ENCODE results near the gene HDAC3. TPM values are rescaled to one million over a fixed set of nuclear protein-coding genes. Genes with fewer than 3 reads are reported as not detected.
A peak's percentile ranks its signal among the peaks of the same experiment; 100 is the strongest.

Gene HDAC3
- total RNA-seq, 1 donor from 2014 or later: 84.9 TPM

DNA sequence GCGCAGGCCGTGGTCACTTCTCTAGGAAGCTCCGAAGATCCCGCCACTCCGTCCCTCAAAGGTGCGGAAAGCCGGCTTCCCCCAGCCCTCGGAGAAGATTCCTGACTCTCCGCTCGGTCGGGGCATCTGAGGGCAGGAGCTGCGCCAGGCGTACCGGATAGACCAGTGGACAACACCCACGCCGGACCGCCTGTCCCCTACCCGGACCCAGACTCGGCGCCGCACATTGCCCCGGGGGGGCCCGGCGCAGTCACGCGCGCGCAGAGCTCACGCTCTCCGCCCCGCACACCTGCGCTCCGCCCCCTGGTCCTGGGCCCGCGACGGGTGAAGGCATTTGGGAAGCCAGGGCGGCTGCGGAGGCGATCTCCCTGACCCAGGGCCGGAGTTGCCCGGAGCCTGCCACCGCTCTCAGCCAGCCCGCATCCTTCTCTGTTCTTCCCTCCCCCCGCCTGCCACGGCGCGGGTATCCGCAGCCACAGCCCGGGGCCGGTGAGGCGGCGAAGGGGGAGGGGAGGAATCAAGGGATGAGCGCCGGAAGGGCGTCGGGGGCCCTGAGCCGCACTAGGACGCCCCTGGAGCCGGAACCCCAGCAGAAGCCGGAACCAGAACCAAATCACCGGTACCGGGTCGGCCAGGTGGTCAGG is 596 bp upstream of the HDAC3 start:
- peak; percentile 34 for DNase-seq (ENCODE audit: low spot score)
- TF ChIP-seq, protein P1, sequence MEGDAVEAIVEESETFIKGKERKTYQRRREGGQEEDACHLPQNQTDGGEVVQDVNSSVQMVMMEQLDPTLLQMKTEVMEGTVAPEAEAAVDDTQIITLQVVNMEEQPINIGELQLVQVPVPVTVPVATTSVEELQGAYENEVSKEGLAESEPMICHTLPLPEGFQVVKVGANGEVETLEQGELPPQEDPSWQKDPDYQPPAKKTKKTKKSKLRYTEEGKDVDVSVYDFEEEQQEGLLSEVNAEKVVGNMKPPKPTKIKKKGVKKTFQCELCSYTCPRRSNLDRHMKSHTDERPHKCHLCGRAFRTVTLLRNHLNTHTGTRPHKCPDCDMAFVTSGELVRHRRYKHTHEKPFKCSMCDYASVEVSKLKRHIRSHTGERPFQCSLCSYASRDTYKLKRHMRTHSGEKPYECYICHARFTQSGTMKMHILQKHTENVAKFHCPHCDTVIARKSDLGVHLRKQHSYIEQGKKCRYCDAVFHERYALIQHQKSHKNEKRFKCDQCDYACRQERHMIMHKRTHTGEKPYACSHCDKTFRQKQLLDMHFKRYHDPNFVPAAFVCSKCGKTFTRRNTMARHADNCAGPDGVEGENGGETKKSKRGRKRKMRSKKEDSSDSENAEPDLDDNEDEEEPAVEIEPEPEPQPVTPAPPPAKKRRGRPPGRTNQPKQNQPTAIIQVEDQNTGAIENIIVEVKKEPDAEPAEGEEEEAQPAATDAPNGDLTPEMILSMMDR (IDR thresholded peaks at IDR 0.05; ENCODE audit: unreplicated experiment): no peak
- Mint-ChIP-seq H3K27ac (ENCODE audit: unreplicated experiment) (peak overlapping the region; percentile 24), H3K4me3 (ENCODE audit: unreplicated experiment) (peak overlapping the region; percentile 86), H3K36me3 (ENCODE audit: low read depth, unreplicated experiment) (peaks cover 12% of the 10 kb centered on the region), H3K9me3 (ENCODE audit: unreplicated experiment) (no peaks in the 10 kb centered on the region), H3K27me3 (ENCODE audit: unreplicated experiment) (peaks cover 6% of the 10 kb centered on the region), H3K4me1 (ENCODE audit: unreplicated experiment) (peaks cover 52% of the 10 kb centered on the region)

DNA sequence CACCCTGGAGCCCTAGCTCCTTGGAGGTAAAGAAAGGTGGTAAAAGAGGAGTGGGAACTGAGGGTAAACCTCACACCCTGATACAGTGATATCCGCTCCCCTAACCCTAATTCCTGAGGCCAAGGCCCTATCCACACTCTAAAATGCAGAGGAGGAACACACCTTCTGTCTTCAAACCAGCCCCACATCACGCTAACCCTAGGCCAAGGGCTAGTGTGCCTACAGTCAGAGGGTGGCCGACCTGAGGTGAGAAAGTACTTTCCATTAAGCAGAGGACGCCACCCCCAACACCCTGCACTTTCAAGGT is 590 bp downstream of the HDAC3 start:
- Mint-ChIP-seq H3K27me3 (ENCODE audit: unreplicated experiment) (peaks cover 6% of the 10 kb centered on the region), H3K27ac (ENCODE audit: unreplicated experiment) (peak overlapping the region; percentile 86), H3K9me3 (ENCODE audit: unreplicated experiment) (no peaks in the 10 kb centered on the region), H3K36me3 (ENCODE audit: low read depth, unreplicated experiment) (peaks cover 6% of the 10 kb centered on the region), H3K4me3 (ENCODE audit: unreplicated experiment) (peak overlapping the region; percentile 95), H3K4me1 (ENCODE audit: unreplicated experiment) (peaks cover 42% of the 10 kb centered on the region)
- TF ChIP-seq, protein P1 (IDR thresholded peaks at IDR 0.05; ENCODE audit: unreplicated experiment): no peak
- DNase-seq (ENCODE audit: low spot score): no peak

DNA sequence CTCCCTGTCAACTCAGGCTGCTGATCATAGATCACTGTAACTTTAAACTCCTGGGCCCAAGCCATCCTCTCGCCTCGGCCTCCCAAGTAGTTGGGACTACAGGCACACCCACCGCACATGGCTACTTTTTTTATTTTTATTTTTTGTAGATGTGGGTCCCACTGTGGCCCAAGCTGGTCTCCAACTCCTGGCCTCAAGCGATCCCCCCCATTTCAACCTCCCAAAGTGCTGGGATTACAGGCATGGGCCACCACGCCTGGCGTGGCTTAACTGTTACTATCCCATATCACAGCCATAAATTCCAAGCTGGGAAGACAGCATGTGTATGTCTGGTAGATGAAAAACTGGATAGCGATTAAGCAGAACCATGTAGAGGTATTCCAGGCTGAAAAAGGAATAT is 1.0 kb downstream of the HDAC3 start:
- H3K27ac Mint-ChIP-seq (ENCODE audit: unreplicated experiment): peak overlapping the region; percentile 86
- H3K27me3 Mint-ChIP-seq (ENCODE audit: unreplicated experiment): peaks cover 6% of the 10 kb centered on the region
- no peak for DNase-seq (ENCODE audit: low spot score)
- H3K36me3 Mint-ChIP-seq (ENCODE audit: low read depth, unreplicated experiment): peaks cover 6% of the 10 kb centered on the region
- H3K9me3 Mint-ChIP-seq (ENCODE audit: unreplicated experiment): no peaks in the 10 kb centered on the region
- H3K4me3 Mint-ChIP-seq (ENCODE audit: unreplicated experiment): peak overlapping the region; percentile 95
- TF ChIP-seq, protein P1 (IDR thresholded peaks at IDR 0.05; ENCODE audit: unreplicated experiment): no peak
- H3K4me1 Mint-ChIP-seq (ENCODE audit: unreplicated experiment): peaks cover 37% of the 10 kb centered on the region

DNA sequence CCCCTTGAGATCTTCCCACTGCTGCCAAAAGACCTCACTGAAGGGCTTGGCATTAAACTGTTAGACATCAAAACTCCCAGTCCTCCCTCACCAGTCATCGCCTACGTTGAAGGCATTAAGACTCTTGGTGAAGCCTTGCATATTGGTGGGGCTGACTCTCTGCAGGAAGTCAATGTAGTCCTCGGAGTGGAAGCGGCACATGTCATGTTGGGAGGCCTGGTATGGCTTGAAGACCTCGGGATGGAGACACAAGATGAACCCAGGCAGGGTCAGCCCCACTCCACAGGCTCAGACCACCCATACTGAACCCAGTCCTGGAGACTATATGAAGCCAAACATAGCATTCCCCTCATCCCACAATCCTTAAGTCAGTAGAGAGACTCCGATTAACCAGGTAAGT is 1.9 kb downstream of the HDAC3 start:
- H3K36me3 Mint-ChIP-seq (ENCODE audit: low read depth, unreplicated experiment): peaks cover 11% of the 10 kb centered on the region

More for the DNA sequence above, 1.9 kb downstream of the HDAC3 start:
- Mint-ChIP-seq H3K27me3 (ENCODE audit: unreplicated experiment) (peaks cover 6% of the 10 kb centered on the region), H3K9me3 (ENCODE audit: unreplicated experiment) (no peaks in the 10 kb centered on the region), H3K4me3 (ENCODE audit: unreplicated experiment) (peak overlapping the region; percentile 61), H3K27ac (ENCODE audit: unreplicated experiment) (no peak overlapping the region), H3K4me1 (ENCODE audit: unreplicated experiment) (peaks cover 35% of the 10 kb centered on the region)
- no peak for DNase-seq (ENCODE audit: low spot score)
- TF ChIP-seq, protein P1 (IDR thresholded peaks at IDR 0.05; ENCODE audit: unreplicated experiment): no peak

Data from endothelial cell (in vitro differentiated cells).